ENCODE data around the gene SPOCK1.

SPOCK1 gene

GRCh38 chr5:137206030-137206715 lies 293.0 kb downstream of the SPOCK1 start:
- no peaks in the 10 kb centered on the region for H3K36me3 ChIP-seq (ENCODE audit: insufficient read depth, low read length)
- TF ChIP-seq POLR2AphosphoS5 (IDR thresholded peaks at IDR 0.05; ENCODE audit: borderline replicate concordance, low read depth, low read length) (no peak), FOXP2 (optimal IDR thresholded peaks at IDR 0.05; ENCODE audit: control extremely low read depth, extremely low read length, insufficient read depth) (no peak), EZH2 (IDR thresholded peaks at IDR 0.05) (no peak)
- no peak for DNase-seq (ENCODE audit: low read depth, low spot score)
- H3K9ac ChIP-seq (ENCODE audit: insufficient read length) = no peak overlapping the region
- H3K27ac ChIP-seq = no peak overlapping the region
- no peak overlapping the region for H3K4me3 ChIP-seq
- H3K9me3 ChIP-seq (ENCODE audit: low read depth, low read length) = no peaks in the 10 kb centered on the region

DNA sequence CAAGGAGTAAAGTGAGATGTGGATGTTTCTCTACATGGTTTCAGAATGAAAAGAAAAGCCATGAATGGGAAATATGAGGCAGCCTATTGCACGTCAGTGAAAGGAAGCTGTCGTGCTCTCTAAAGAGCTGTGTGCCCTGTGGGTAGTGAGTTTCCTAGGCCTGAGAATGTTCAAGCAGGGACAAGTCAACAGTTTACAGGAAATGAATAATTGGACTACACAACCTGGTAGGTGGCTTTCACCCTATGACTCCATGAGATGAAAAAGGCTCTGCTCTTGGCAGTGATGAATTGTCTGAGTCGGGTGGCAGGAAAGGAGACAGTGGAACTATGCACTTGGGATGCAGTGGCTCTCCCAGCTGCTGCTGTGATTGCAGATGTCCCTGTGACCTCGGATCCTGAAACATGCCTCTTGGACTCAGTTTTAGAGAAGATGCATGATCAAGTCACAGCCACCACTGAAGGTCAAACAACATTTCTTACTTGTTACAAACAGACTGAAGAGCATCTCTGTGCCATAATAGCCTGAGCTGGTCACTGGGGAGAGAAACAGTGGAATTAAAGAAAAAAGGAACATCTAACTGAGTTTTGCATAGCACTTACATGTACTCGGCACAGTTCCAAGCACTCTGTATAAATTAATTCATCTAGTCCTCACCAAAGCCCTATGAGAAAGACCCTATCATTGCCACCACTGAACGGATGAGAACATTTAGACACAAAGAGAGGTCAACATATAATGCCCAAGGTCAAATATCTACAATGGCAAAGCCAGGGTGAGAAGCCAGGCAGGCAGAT lies 293.7 kb downstream of the SPOCK1 start:
- H3K9ac ChIP-seq (ENCODE audit: insufficient read length) = no peak overlapping the region
- no peak overlapping the region for H3K4me3 ChIP-seq
- no peaks in the 10 kb centered on the region for H3K9me3 ChIP-seq (ENCODE audit: low read depth, low read length)
- no peak overlapping the region for H3K27ac ChIP-seq
- no peak for TF ChIP-seq POLR2AphosphoS5 (IDR thresholded peaks at IDR 0.05; ENCODE audit: borderline replicate concordance, low read depth, low read length)
- no peak for TF ChIP-seq FOXP2 (optimal IDR thresholded peaks at IDR 0.05; ENCODE audit: control extremely low read depth, extremely low read length, insufficient read depth)
- TF ChIP-seq EZH2 (IDR thresholded peaks at IDR 0.05) = no peak
- H3K36me3 ChIP-seq (ENCODE audit: insufficient read depth, low read length) = no peaks in the 10 kb centered on the region
- DNase-seq (ENCODE audit: low read depth, low spot score) = no peak

DNA sequence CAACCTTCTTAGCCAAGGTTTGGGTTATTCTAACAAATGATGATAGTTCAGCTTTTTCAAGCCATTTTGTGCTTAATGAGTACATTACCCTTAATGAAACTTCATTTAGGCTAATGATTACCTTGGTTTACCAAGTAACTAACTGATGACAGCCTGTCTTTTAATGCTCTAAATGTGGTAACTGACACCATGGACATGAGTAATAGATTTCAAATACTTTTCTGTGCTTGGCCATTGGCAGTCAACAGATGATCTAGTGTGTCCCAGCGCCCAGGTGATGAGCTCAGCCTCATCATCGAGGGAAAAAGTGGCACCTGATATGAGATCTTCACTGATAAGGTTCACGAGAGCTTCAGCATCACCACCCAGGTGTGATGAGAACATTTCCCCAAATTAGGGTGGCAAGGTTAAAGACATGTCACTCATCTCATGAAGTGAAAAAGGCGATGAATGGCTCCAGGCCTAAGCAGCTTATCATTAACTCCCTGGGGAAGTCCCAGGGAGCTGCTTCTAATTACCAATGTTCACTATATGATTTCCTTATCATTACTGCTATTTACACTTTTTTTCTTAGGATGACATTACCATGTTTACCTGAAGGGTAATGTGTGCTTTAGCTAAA lies 296.0 kb downstream of the SPOCK1 start:
- no peak overlapping the region for H3K9ac ChIP-seq (ENCODE audit: insufficient read length)
- no peak overlapping the region for H3K4me3 ChIP-seq
- TF ChIP-seq EZH2 (IDR thresholded peaks at IDR 0.05) = no peak
- TF ChIP-seq FOXP2 (optimal IDR thresholded peaks at IDR 0.05; ENCODE audit: control extremely low read depth, extremely low read length, insufficient read depth) = no peak
- no peak for TF ChIP-seq POLR2AphosphoS5 (IDR thresholded peaks at IDR 0.05; ENCODE audit: borderline replicate concordance, low read depth, low read length)
- H3K9me3 ChIP-seq (ENCODE audit: low read depth, low read length) = no peaks in the 10 kb centered on the region
- no peak overlapping the region for H3K27ac ChIP-seq
- no peaks in the 10 kb centered on the region for H3K36me3 ChIP-seq (ENCODE audit: insufficient read depth, low read length)
- DNase-seq (ENCODE audit: low read depth, low spot score) = no peak

DNA sequence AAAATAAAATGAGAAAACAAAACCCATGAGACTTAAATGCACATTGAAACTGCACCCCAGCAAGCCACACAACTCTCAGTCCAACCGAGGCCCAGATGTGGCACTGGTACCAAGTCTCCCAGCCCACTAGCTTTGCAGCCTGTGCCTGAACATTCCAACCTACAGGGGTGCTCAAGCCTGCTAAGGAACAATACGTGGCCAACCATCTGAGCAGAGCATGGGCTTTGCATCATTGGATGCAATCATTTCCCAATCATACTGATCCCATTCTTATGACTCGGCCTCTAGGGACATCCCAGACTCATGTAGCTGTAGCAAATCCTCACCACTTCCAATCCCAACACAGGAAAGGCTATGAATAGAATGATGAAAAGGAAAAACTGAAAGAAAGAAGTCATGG lies 297.2 kb downstream of the SPOCK1 start:
- Histone ChIP-seq H3K9me3 (ENCODE audit: low read depth, low read length) (no peaks in the 10 kb centered on the region), H3K4me3 (no peak overlapping the region), H3K36me3 (ENCODE audit: insufficient read depth, low read length) (no peaks in the 10 kb centered on the region), H3K9ac (ENCODE audit: insufficient read length) (no peak overlapping the region), H3K27ac (no peak overlapping the region)
- DNase-seq (ENCODE audit: low read depth, low spot score) = no peak
- TF ChIP-seq POLR2AphosphoS5 (IDR thresholded peaks at IDR 0.05; ENCODE audit: borderline replicate concordance, low read depth, low read length) (no peak), EZH2 (IDR thresholded peaks at IDR 0.05) (no peak), FOXP2 (optimal IDR thresholded peaks at IDR 0.05; ENCODE audit: control extremely low read depth, extremely low read length, insufficient read depth) (no peak)

DNA sequence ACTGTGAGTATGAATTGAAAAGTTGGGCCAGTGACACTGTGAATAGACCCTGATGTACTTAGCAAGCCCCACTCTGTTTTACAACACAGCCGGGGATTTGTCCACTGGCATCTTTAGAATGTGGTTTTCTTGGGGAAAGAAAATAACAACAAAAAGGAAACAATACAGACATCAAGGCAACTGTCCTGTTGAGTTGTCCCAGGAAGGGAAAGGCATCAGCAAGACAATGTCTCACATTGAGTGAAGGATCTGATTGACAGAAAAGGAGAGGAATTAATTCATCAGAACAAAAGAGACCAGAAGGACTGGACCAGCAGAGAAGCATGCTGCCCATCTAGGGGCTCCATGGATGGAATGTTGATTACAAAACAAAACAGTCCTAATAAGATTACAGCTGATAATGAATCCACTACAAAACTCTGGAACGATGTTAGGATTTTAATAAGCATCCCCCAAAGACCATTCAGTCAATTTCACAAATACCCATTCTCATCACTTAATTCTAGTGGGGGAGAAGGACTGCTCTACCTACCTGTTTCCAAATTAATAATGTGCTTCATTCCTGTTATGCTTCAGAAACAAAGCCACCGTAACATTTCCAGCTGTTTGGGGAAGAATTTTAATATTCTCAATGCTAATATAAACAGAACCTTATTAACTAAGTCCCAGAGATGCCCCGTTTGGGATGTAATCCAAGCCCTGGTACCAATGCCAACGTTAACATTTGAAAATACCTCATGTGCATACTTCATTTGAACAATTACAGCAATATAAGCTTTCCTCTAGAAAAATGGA lies 298.0 kb downstream of the SPOCK1 start:
- no peak overlapping the region for H3K9ac ChIP-seq (ENCODE audit: insufficient read length)
- DNase-seq (ENCODE audit: low read depth, low spot score) = no peak
- H3K4me3 ChIP-seq = no peak overlapping the region
- H3K36me3 ChIP-seq (ENCODE audit: insufficient read depth, low read length) = no peaks in the 10 kb centered on the region
- TF ChIP-seq EZH2 (IDR thresholded peaks at IDR 0.05) (no peak), POLR2AphosphoS5 (IDR thresholded peaks at IDR 0.05; ENCODE audit: borderline replicate concordance, low read depth, low read length) (no peak), FOXP2 (optimal IDR thresholded peaks at IDR 0.05; ENCODE audit: control extremely low read depth, extremely low read length, insufficient read depth) (no peak)
- no peak overlapping the region for H3K27ac ChIP-seq
- H3K9me3 ChIP-seq (ENCODE audit: low read depth, low read length) = no peaks in the 10 kb centered on the region

- H3K9me3 ChIP-seq (ENCODE audit: low read depth, low read length) = no peaks in the 10 kb centered on the region
- no peak for DNase-seq (ENCODE audit: low read depth, low spot score)
- H3K4me3 ChIP-seq = no peak overlapping the region
- no peak overlapping the region for H3K9ac ChIP-seq (ENCODE audit: insufficient read length)
- H3K27ac ChIP-seq = no peak overlapping the region
- TF ChIP-seq POLR2AphosphoS5 (IDR thresholded peaks at IDR 0.05; ENCODE audit: borderline replicate concordance, low read depth, low read length) (no peak), FOXP2 (optimal IDR thresholded peaks at IDR 0.05; ENCODE audit: control extremely low read depth, extremely low read length, insufficient read depth) (no peak), EZH2 (IDR thresholded peaks at IDR 0.05) (no peak)
- H3K36me3 ChIP-seq (ENCODE audit: insufficient read depth, low read length) = no peaks in the 10 kb centered on the region
Measured at GRCh38 chr5:137199966-137200365, 299.2 kb downstream of the SPOCK1 start.

GRCh38 chr5:137199201-137199600 lies 299.9 kb downstream of the SPOCK1 start:
- H3K27ac ChIP-seq = no peak overlapping the region
- TF ChIP-seq EZH2 (IDR thresholded peaks at IDR 0.05) (no peak), POLR2AphosphoS5 (IDR thresholded peaks at IDR 0.05; ENCODE audit: borderline replicate concordance, low read depth, low read length) (no peak), FOXP2 (optimal IDR thresholded peaks at IDR 0.05; ENCODE audit: control extremely low read depth, extremely low read length, insufficient read depth) (no peak)
- no peaks in the 10 kb centered on the region for H3K9me3 ChIP-seq (ENCODE audit: low read depth, low read length)
- H3K36me3 ChIP-seq (ENCODE audit: insufficient read depth, low read length) = no peaks in the 10 kb centered on the region
- no peak for DNase-seq (ENCODE audit: low read depth, low spot score)
- no peak overlapping the region for H3K9ac ChIP-seq (ENCODE audit: insufficient read length)
- no peak overlapping the region for H3K4me3 ChIP-seq

DNA sequence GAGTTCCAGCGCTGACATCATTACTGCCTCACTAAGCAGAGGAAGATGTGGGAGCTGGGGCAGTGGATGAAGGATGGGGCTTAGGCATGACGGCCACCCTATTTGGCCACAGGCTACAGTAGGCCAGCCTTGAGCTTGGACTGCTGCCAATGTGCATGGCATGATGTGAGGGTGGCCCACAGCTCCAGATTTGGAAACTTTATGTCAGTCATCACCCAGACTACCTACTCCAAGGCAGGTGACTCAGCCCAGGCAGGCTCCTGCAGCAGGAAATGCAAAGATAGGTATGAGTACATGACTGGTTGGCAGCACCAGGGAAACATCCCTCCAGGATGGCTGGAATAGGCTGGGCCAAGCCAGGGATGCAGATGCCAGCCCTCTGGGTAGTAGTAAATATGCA lies 303.6 kb downstream of the SPOCK1 start:
- no peak for DNase-seq (ENCODE audit: low read depth, low spot score)
- no peaks in the 10 kb centered on the region for H3K9me3 ChIP-seq (ENCODE audit: low read depth, low read length)
- no peak overlapping the region for H3K9ac ChIP-seq (ENCODE audit: insufficient read length)
- H3K27ac ChIP-seq = no peak overlapping the region
- no peaks in the 10 kb centered on the region for H3K36me3 ChIP-seq (ENCODE audit: insufficient read depth, low read length)
- TF ChIP-seq POLR2AphosphoS5 (IDR thresholded peaks at IDR 0.05; ENCODE audit: borderline replicate concordance, low read depth, low read length) (no peak), EZH2 (IDR thresholded peaks at IDR 0.05) (no peak), FOXP2 (optimal IDR thresholded peaks at IDR 0.05; ENCODE audit: control extremely low read depth, extremely low read length, insufficient read depth) (no peak)
- H3K4me3 ChIP-seq = no peak overlapping the region

Measured in SK-N-MC (cell line).